BJ (cell line): ENCODE data around the gene SHTN1. TPM values are rescaled to one million over a fixed set of nuclear protein-coding genes. Genes with fewer than 3 reads are reported as not detected.

Experiments
- CTCF ChIA-PET: fragments of 350-600 bp; formaldehyde crosslinking; extraction: SDS; loops from one replicate; lab custom pipeline; 2021; ENCODE audit warnings: antibody characterized with exemption, inconsistent platforms; lab: Yijun Ruan, JAX
- POLR2A ChIA-PET: fragments of 300-600 bp; sonication (Branson Sonifier 250); formaldehyde crosslinking; extraction: SDS; loops from one replicate; lab custom pipeline; 2021; ENCODE audit warnings: antibody characterized with exemption; lab: Charles Lee
- DNase-seq: peaks from one replicate; pipeline ENCODE4 v3.0.0-alpha.2; 2011; ENCODE audit warnings: low read depth
- H3K27me3 ChIP-seq: 2 replicates; pipeline ENCODE4 v1.6.0; 2011; ENCODE audit warnings: low read length; ENCODE audit not compliant: control insufficient read depth, insufficient read depth
- H3K36me3 ChIP-seq: 2 replicates; pipeline ENCODE4 v1.5.1; 2011; ENCODE audit warnings: low read length; ENCODE audit not compliant: control insufficient read depth, insufficient read depth
- H3K4me3 ChIP-seq: 2 replicates; pipeline ENCODE4 v1.5.1; 2011; ENCODE audit warnings: low read depth, mild to moderate bottlenecking, control low read depth, low read length
- polyA plus RNA-seq: library from polyadenylated mRNA; depleted of rRNA; stranded (reverse); fragments of >200 nt; gene quantifications from 2 replicates; pipeline ENCODE4 v1.2.3, GENCODE V29; 2011
- TF ChIP-seq, protein P1 (sequence below): IDR thresholded peaks from 2 replicates; pipeline ENCODE4 v1.5.1; 2011; ENCODE audit warnings: low read depth, mild to moderate bottlenecking, control low read depth, inconsistent platforms, low read length, moderate library complexity; ENCODE audit not compliant: insufficient read depth

The SHTN1 gene
- polyA plus RNA-seq, 1 experiment: 2.8 TPM

DNA sequence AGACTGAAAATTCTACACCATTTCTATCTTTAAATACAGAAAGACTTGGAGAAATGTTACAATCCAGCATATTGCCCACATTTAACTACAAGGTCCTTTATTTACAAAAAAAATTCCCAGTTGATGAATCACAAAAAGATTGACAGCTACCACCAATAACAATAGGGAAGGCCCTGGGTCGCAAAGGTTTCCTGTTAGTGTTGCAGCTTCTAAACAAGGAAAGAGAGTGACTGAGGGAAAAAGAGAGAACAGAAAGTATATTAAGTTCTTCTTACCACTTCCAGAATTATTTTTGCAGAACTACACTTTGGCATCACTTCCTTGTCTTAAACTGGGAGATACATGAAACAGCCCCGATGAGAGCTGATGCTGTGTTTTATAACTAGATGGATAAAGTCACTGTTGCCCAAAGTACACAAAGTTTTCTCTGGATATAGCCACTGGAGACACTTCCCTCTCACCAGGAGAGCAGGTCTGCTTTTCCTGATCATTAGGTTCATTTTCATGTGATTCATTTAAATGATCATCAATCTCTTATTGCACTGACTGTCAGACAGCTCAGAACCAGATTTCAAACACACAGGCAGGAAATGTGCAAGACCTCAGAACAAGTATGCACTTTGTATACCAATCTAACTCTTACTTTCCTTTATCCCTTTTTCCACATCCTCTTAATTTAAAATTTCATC is 57.0 kb downstream of the SHTN1 start:
- no peak overlapping the region for H3K4me3 ChIP-seq
- POLR2A ChIA-PET: no interaction called here
- H3K36me3 ChIP-seq: no peaks in the 10 kb centered on the region
- CTCF ChIA-PET: interaction anchor here (0.7 to 1.4 kb wide), 2 partner anchors 151 to 247 kb away, joined by 3 to 6 read pairs; no protein-coding TSS in a partner anchor
- TF ChIP-seq, protein P1, sequence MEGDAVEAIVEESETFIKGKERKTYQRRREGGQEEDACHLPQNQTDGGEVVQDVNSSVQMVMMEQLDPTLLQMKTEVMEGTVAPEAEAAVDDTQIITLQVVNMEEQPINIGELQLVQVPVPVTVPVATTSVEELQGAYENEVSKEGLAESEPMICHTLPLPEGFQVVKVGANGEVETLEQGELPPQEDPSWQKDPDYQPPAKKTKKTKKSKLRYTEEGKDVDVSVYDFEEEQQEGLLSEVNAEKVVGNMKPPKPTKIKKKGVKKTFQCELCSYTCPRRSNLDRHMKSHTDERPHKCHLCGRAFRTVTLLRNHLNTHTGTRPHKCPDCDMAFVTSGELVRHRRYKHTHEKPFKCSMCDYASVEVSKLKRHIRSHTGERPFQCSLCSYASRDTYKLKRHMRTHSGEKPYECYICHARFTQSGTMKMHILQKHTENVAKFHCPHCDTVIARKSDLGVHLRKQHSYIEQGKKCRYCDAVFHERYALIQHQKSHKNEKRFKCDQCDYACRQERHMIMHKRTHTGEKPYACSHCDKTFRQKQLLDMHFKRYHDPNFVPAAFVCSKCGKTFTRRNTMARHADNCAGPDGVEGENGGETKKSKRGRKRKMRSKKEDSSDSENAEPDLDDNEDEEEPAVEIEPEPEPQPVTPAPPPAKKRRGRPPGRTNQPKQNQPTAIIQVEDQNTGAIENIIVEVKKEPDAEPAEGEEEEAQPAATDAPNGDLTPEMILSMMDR: no peak
- DNase-seq: no peak
- no peaks in the 10 kb centered on the region for H3K27me3 ChIP-seq

DNA sequence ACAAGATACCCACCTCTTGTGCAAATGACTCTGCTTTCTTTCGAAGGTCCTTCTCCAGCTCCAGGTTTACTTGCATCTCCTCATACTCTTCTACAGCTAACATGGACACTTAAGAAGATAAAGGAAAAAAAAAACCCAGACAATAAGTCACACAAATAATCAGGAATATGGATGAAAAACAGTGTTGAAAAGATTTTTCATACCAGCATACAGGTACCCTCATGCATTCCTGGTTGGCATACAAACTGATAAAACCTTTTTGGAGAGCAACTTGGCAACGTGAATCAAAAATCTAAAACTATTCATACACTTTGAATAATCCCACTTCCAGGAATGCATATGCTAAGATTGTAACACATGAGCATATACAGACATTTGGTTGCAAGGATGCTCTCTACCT is 60.1 kb downstream of the SHTN1 start:
- TF ChIP-seq, protein P1: no peak
- Histone ChIP-seq H3K4me3 (no peak overlapping the region), H3K27me3 (no peaks in the 10 kb centered on the region), H3K36me3 (no peaks in the 10 kb centered on the region)
- CTCF ChIA-PET: no interaction called here
- POLR2A ChIA-PET: no interaction called here
- DNase-seq: no peak

DNA sequence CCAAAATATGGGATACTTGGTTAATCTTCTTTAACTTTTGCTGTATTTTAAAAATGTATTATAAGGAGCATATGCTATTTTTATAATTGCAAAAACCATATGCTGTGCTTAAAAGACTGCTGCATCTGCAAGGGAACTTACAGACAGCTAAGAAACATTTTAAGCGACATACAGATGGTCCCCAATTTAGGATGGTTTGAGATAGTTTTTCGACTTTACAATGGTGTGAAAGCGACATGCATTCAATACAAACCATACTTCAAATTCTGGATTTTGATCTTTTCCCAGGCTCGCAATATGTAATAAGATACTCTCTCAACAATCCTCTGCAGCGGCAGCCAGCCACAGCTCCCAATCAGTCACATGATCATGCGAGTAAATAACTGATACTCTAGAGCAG is 73.2 kb downstream of the SHTN1 start:
- H3K4me3 ChIP-seq: no peak overlapping the region
- TF ChIP-seq, protein P1: no peak
- ChIA-PET CTCF (interaction anchor here (1.4 kb wide), 1 partner anchor 10 kb away, joined by 4 read pairs; no protein-coding TSS in a partner anchor), POLR2A (no interaction called here)
- H3K27me3 ChIP-seq: no peaks in the 10 kb centered on the region
- no peaks in the 10 kb centered on the region for H3K36me3 ChIP-seq
- DNase-seq: no peak

DNA sequence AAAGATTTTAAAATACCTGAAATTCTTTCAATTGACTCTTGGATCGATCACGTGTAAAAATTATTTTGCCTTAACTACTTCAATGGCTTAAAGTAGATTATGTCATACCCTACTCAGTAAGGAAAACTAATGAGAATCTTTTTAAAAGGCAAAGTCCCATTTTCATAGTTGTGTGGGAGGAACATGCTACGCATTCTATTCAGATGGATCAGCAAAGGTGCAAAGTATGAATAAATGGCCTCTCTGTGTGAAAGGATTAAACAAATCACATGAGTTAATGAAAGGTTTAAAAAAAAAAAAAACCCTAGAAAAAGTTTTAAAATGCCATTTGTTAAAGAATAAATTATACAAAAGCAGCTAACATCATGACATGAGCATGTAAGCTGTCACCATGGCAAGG is 78.6 kb downstream of the SHTN1 start:
- ChIA-PET POLR2A (no interaction called here), CTCF (interaction anchor here (1.7 kb wide), 1 partner anchor 9 kb away, joined by 3 read pairs; no protein-coding TSS in a partner anchor)
- no peak overlapping the region for H3K4me3 ChIP-seq
- no peak for DNase-seq
- no peaks in the 10 kb centered on the region for H3K27me3 ChIP-seq
- TF ChIP-seq, protein P1: no peak
- H3K36me3 ChIP-seq: no peaks in the 10 kb centered on the region

DNA sequence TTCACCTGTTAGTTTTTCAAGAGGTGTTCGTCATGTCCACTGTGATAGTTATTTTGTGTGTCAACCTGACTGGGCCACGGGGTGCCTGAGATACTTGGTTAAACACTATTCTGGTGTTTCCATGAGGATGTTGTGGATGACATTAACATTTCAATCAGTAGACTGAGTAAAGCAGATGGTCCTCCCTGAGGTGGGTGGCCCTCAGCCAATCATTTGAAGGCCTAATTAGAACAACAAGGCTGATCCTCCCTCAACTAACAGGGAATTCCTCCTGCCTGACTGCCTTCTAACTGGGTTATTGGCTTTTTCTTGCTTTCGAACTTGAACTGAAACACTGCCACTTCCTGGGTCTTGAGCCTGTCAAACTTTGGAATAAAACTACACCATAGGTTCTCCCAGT is 79.9 kb downstream of the SHTN1 start:
- TF ChIP-seq, protein P1: no peak
- no peaks in the 10 kb centered on the region for H3K27me3 ChIP-seq
- no peak overlapping the region for H3K4me3 ChIP-seq
- DNase-seq: no peak
- H3K36me3 ChIP-seq: no peaks in the 10 kb centered on the region; the same call in none of the 2 replicates
- ChIA-PET POLR2A (no interaction called here), CTCF (no interaction called here)
